DLD1 (cell line): ENCODE results near the gene TPM2.

Source experiments
- in situ Hi-C: cut with HindIII; loops from 2 replicates; pipeline ENCODE4 v1.10.0; 2017; ENCODE audit warnings: low sequenced_read_pairs

Gene TPM2

GRCh38 chr9:35689542-35690293 is at the start of gene TPM2:
Gene TPM2 (minus strand): TSS chr9:35689925. CDS start chr9:35689817, 108 bp downstream.
- in situ Hi-C loops = no loop called here

DNA sequence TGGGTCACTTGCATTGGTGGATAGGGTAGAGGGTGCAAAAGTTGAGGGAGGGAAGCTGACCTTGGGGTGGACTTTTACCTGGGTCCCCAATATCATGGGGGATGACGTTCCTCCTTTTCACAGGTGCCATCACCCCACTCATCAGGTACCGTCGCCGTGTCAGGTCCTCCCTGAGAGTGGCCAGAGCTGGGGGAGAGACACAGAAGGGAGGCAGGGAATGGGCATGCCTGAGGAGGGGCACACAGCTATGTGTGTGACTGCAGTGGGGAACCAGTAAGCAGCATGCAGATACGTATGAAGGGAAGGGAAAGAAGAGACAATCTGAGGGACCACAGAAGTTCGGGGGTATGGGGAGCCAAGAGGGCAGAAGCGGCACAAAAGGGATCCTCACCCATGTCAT is 49.2 kb upstream of the TPM2 start:
- in situ Hi-C loops = no loop called here

DNA sequence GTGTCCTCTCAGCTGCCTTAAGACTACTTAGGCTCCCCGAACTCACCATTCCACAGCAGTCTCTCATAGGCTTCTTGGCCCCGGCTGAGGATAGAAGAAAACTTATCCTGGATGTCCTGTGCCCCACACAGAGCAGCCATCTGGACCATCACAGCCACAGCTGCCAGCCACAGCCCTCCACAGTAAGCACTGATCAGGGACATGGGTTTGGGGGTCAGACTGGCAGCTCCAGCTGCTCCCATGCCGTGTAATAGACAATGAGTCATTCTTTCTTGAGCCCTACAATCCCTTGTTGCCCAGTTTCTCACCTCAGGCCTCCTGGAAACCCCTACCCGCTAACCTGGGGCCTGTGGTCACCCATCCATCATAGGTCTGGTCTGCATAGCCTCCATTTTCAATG is 48.5 kb upstream of the TPM2 start:
- in situ Hi-C loops = no loop called here

GRCh38 chr9:35737143-35737542 is 47.4 kb upstream of the TPM2 start:
- in situ Hi-C loops = no loop called here

- in situ Hi-C loops = no loop called here
Measured at GRCh38 chr9:35736201-35736633, 46.5 kb upstream of the TPM2 start.

DNA sequence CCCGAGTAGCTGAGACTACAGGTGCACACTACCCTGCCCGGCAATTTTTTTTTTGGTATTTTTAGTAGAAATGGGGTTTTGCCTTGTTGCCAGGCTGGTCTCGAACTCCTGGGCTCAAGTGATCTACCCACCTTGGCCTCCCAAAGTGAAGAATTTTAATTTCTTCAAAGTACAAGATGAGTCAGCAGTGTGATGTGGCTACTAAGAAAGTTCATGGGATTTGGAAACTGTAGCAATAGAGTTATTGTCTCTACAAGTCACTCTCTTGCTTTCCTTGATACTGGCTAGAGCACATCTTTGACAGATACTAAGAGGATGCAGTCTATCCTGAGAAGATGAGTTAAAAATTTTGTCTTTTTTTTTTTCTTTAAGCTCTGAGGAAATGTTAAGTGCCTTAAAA is 44.4 kb upstream of the TPM2 start:
- in situ Hi-C loops = no loop called here

DNA sequence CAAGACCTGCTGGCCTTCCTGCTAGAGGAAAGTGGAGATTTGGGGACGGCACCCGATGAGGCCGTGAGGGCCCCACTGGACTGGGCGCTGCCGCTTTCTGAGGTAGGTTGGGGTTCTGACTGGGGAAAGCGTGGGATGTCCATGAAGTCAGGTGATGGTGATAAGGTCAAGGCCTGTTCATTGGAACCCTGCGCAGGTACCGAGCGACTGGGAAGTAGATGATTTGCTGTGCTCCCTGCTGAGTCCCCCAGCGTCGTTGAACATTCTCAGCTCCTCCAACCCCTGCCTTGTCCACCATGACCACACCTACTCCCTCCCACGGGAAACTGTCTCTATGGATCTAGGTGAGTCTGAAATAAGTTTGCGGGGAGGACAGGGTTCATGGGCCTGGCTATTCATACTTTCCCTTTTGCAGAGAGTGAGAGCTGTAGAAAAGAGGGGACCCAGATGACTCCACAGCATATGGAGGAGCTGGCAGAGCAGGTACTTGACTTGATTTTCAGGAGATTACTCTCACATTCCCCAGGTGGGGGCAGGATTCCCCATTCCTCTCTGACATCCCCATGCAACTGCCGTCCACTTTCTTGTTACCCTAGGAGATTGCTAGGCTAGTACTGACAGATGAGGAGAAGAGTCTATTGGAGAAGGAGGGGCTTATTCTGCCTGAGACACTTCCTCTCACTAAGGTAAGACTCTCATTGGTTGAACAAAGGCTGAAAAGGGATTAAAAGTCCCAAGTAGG is 43.2 kb upstream of the TPM2 start:
- in situ Hi-C loops = no loop called here

DNA sequence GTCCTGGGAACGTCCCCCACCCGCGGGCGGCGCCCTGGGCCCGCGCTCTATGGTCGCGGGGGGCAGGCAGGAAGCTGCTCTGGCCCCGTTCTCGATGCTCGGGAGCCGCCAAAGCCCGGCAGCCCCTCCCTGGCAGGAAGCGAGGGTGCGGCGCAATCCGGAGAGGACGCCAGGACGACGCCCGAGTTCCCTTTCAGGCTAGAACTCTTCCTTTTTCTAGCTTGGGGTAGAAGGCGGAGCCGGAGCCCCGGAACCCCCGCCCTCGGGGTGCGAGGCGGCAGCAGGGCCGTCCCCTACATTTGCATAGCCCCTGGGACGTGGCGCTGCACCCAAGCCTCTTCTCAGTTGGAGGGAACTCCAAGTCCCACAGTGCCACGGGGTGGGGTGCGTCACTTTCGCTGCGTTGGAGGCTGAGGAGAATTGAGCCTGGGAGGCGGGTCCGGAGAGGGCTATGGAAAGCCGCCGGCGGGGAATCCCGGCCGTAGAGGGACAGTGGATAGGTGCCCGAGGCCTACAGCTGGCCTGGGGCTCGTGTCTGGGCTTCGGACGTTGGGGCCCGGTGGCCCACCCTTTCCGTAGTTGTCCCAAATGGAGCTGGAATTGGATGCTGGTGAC is 42.6 kb upstream of the TPM2 start, which contains the start of the genes CREB3 and TLN1:
TSS of gene CREB3 (plus strand) at position 482 of the 615 bp plus-strand sequence. CDS start at position 589, 107 bp downstream.
TSS of gene TLN1 (minus strand) at position 11 of the 615 bp plus-strand sequence. CDS start 6,501 bp downstream, outside the sequence.
- in situ Hi-C loops = no loop called here

- in situ Hi-C loops = no loop called here
Measured at GRCh38 chr9:35731415-35732184, 41.9 kb upstream of the TPM2 start.

DNA sequence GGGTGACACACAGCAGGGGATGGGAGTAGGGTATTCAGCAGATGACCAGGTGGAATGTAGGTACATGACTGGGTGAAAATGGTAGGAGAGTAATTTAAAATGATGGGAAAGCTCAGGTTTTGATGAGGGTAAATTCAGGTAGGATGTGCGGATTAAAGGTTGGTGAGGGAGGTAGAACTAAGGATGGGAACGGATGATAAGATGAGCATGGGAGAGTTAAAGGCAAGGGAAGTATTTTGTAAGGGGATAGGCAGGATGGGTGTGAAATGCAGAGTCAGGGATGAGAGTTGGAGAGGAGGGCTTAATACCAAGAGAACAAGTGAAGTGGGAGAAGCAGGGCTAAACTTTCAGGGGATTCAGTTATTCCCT is 40.7 kb upstream of the TPM2 start:
- in situ Hi-C loops = no loop called here

DNA sequence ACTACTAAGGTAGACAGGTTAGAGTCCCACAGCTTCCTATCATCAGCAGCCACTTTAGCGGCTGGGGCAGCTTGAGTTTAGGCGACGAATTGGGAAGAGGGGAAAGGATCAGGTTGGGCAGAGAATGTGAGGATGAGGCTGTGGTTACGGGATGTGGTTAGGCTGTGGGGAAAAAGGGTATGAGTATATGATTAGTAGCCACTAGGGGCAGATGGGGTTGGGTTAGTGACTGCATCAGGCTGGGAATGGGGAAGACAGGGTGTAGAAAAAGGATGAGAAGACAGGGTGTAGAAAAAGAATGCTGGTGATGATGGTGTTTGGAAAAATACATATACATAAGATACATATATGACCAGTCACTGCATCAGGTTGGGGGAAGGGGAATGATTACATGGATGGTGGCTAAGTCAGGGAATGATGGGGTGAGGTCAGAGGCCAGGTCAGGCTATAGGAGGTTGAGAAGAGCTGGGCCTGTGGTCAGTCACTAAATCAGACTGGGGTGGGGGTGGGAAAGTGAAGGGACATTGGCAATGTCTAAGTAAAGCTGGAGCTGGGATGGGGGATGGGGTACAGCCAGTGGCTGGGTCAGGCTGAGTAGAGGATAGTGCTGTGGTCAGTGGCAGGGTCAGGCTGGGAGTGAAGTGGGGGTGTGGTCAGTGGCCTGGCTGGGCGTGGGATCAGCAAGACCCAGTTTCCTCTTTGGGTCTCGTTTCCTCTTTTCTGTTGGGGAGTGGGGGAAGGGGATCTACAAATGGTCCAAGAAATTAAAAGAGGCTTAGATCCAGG is 40.2 kb upstream of the TPM2 start:
- in situ Hi-C loops = no loop called here

- in situ Hi-C loops = no loop called here
Measured at GRCh38 chr9:35729101-35729500, 39.4 kb upstream of the TPM2 start.

DNA sequence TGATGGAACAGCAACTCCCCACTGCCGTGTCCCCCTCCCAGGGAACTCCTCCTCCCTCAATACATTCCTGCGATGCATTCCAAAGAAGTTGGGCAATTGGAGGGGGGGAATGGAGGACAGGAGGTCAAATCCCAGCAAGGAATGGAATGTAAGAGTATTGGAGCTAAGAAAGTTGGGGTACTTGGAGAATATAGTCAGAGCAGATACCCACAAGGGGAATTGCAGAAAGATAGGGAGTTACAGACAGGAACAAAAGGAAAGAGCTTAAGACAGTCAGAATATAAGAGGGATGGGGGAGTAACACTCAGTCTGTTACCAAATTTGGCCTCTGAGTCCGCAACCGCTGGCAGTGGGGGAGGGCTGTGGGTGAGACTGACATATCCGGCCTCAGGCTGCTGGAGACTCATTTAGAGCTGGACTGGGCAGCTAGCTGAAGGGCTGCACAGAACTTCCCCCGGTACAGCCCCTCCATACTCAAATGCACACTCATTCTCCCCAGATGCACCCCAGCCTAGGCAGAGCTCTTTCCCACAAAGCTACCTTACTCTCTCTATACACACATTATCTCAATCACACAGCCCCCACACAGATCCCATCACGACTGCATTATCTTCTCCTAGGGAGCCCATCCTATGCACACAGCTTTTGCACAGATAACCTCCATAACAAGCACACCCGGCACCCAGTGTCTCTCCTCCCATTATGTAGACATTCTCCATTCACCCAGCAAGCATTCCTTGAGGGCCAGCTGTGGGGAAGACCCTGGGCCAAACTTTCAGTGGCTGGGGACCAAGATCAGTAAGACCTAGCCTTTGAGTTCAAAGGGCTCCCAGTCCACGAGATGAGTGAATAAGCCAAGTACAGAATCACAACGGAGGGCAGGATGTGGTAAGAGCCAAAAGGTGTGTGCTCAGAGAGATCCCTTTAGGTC is 38.6 kb upstream of the TPM2 start:
- in situ Hi-C loops = no loop called here

- in situ Hi-C loops = no loop called here
Measured at GRCh38 chr9:35727676-35728040, 37.9 kb upstream of the TPM2 start.

DNA sequence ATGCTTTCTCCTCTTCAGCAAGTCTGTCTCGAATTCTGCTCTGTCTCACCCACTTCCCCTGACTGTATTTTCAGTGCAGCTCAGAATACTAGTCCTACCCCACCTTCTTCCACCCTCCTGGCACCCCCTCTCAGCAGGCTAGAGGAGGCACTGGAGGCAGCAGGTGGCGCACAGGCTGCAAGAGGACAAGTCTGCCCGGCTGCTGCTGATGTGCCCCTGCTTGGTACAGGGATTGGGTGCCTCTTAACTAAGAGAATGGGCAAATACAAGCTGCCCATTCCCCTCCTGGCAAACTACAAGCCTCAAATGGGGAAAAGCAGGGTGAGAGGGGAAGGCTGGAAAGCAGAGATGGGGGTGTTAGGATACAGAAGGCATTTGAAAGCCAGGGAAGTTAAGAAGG is 37.2 kb upstream of the TPM2 start:
- in situ Hi-C loops = no loop called here

GRCh38 chr9:35725362-35725761 is 35.6 kb upstream of the TPM2 start:
- in situ Hi-C loops = no loop called here

GRCh38 chr9:35723908-35724307 is 34.2 kb upstream of the TPM2 start:
- in situ Hi-C loops = no loop called here

- in situ Hi-C loops = no loop called here
Measured at GRCh38 chr9:35723426-35723825, 33.7 kb upstream of the TPM2 start.

DNA sequence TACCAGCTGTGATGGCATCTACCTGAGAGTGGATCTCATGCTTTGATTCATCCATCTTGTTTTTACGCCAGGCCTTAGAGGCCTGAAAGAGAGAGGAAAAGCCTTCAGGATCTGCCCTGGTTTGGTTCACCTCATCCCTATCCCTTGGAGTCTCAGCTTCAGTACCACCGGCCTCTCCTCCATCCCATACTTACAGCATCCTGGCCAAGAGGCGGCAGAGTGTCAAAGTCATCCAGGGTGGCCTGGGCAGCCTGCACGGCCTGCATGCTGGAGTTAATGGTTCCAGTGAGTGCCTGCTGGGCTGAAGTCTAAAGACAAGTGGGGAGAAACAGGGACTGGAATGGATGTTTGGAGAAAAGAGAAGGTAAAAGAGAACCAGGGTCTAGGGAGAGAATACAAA is 29.8 kb upstream of the TPM2 start:
- in situ Hi-C loops = no loop called here
